Endothelial cell (in vitro differentiated cells): Measurements from ENCODE around the gene ZNF330. TPM values are rescaled to one million over a fixed set of nuclear protein-coding genes. Genes with fewer than 3 reads are reported as not detected.

Experiments used
- DNase-seq: peaks from one replicate; pipeline ENCODE4 v3.0.0; 2021; ENCODE audit warnings: low spot score
- H3K27ac Mint-ChIP-seq: one replicate; pipeline ENCODE4 v1.8.0; 2021; ENCODE audit warnings: mixed read lengths, inconsistent platforms; ENCODE audit not compliant: unreplicated experiment
- H3K27me3 Mint-ChIP-seq: one replicate; pipeline ENCODE4 v1.8.0; 2021; ENCODE audit warnings: mild to moderate bottlenecking, moderate library complexity, mixed read lengths, inconsistent platforms; ENCODE audit not compliant: unreplicated experiment
- H3K36me3 Mint-ChIP-seq: one replicate; pipeline ENCODE4 v1.8.0; 2021; ENCODE audit warnings: mild to moderate bottlenecking, low read depth, mixed read lengths, inconsistent platforms; ENCODE audit not compliant: unreplicated experiment
- H3K4me1 Mint-ChIP-seq: one replicate; pipeline ENCODE4 v1.8.0; 2021; ENCODE audit warnings: mild to moderate bottlenecking, mixed read lengths, inconsistent platforms; ENCODE audit not compliant: unreplicated experiment
- H3K4me3 Mint-ChIP-seq: one replicate; pipeline ENCODE4 v1.8.0; 2021; ENCODE audit warnings: mild to moderate bottlenecking, mixed read lengths, inconsistent platforms; ENCODE audit not compliant: unreplicated experiment
- H3K9me3 Mint-ChIP-seq: one replicate; pipeline ENCODE4 v1.8.0; 2021; ENCODE audit warnings: mixed read lengths, inconsistent platforms; ENCODE audit not compliant: unreplicated experiment
- CTCF ChIP-seq: fragments of 200-600 bp; sonication (generic); IDR thresholded peaks from one replicate; pipeline ENCODE4 v1.5.0; 2021; ENCODE audit warnings: antibody characterized with exemption; ENCODE audit not compliant: unreplicated experiment
- total RNA-seq: library from RNA; stranded (reverse); fragmentation: NEBNext Ultra II Directional; extraction: Animal tissue kit (Norgen Biotek cat#: 25700); gene quantifications from one replicate; pipeline ENCODE4 v1.2.1, GENCODE V29; 2021; ENCODE audit not compliant: unreplicated experiment

ZNF330 gene
- total RNA-seq, 1 donor from 2014 or later, result 41.8 TPM

- no peak overlapping the region for H3K4me3 Mint-ChIP-seq
- H3K27me3 Mint-ChIP-seq, result no peaks in the 10 kb centered on the region
- TF ChIP-seq CTCF, result no peak
- no peak for DNase-seq
- H3K4me1 Mint-ChIP-seq, result peaks cover 3% of the 10 kb centered on the region
- no peaks in the 10 kb centered on the region for H3K36me3 Mint-ChIP-seq
- H3K9me3 Mint-ChIP-seq, result no peaks in the 10 kb centered on the region
- H3K27ac Mint-ChIP-seq, result no peak overlapping the region
Observed at GRCh38 chr4:141244419-141244818, 23.7 kb downstream of the ZNF330 start.

DNA sequence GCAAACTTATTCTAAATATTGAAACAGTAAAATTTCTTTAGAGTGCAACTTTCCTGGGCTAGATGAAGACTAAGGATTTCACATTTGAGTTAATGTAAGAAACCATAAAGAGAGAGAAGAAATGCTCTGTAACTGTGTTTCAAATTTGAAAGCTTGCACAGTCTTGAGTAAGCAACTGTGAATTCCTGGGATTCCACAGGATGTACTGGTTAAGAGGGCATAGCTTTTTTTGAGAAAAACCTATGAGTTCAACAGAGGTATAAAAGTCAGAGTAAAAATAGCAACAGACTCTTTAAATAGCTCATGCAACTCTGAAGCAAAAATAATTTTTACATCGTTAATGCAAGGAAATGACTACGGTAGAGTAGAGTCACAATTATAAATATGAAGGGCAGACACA lies 25.5 kb downstream of the ZNF330 start:
- Mint-ChIP-seq H3K4me3 (no peak overlapping the region), H3K27me3 (no peaks in the 10 kb centered on the region), H3K36me3 (no peaks in the 10 kb centered on the region), H3K9me3 (no peaks in the 10 kb centered on the region), H3K4me1 (peaks cover 3% of the 10 kb centered on the region), H3K27ac (no peak overlapping the region)
- no peak for DNase-seq
- TF ChIP-seq CTCF, result no peak

DNA sequence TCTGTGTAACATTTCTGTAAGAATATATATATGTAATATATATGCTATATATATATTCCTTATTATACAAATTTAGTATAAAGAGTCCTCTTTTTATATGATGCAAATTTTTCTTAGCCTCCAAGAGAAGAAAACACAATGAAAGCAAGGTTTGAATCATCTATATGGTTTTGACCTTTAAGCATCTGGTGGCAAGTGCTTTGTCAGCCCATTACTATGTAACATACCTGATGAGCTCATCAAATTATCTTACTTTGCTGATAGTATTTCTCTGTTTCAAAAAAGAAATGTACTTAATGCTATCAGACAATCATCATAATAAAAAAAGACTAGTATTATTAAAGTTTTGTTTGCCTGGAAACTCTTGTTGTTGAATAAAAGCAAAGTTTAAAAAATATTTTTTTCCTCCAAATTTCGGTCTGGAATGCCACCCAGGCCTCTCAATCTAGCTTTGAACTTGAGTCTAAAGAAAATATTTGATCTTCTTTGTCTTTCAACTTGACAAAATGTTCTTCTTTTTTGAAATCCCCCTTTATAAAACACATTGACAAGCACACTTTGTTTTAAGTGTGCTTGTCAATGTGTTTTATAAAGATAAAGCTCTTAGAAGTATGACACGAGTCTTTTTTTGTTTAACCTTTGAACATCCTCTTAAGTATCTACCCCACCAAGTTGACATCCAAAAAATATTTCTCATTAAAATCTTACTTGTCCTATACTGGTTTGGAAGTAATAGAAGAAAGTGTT lies 26.2 kb downstream of the ZNF330 start:
- Mint-ChIP-seq H3K27ac (no peak overlapping the region), H3K4me3 (no peak overlapping the region), H3K36me3 (no peaks in the 10 kb centered on the region), H3K9me3 (no peaks in the 10 kb centered on the region), H3K4me1 (peaks cover 3% of the 10 kb centered on the region), H3K27me3 (no peaks in the 10 kb centered on the region)
- no peak for TF ChIP-seq CTCF
- DNase-seq, result no peak

GRCh38 chr4:141247430-141247780 lies 26.7 kb downstream of the ZNF330 start:
- H3K27ac Mint-ChIP-seq, result no peak overlapping the region
- DNase-seq, result no peak
- no peaks in the 10 kb centered on the region for H3K27me3 Mint-ChIP-seq
- H3K4me3 Mint-ChIP-seq, result no peak overlapping the region
- TF ChIP-seq CTCF, result no peak
- peaks cover 3% of the 10 kb centered on the region for H3K4me1 Mint-ChIP-seq
- H3K36me3 Mint-ChIP-seq, result no peaks in the 10 kb centered on the region
- no peaks in the 10 kb centered on the region for H3K9me3 Mint-ChIP-seq

DNA sequence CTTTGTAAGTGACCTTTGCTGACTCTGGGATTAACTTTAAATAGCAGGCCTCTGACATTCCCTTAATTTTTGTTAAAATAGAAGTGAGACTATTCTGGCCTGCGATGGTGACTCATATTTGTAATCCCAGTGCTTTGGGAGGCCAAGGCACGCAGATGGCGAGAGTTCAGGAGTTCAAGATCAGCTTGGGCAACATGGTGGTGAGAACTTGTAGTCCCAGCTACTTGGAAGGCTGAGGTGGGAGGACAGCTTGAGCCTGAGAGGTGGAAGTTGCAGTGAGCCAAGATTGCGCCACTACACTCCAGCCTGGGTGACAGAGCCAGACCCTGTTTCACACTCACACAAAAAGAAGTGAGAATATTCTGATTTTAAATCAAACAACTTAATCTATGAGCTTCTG lies 27.3 kb downstream of the ZNF330 start:
- Mint-ChIP-seq H3K4me3 (no peak overlapping the region), H3K27ac (no peak overlapping the region), H3K4me1 (peaks cover 3% of the 10 kb centered on the region), H3K9me3 (no peaks in the 10 kb centered on the region), H3K27me3 (no peaks in the 10 kb centered on the region), H3K36me3 (no peaks in the 10 kb centered on the region)
- TF ChIP-seq CTCF, result no peak
- DNase-seq, result no peak
